Testis (tissue), 2 donors: ENCODE measurements around the gene RABGAP1L.
"Not testable (repeated sequence)": the region's sequence is repeated elsewhere in the genome, so short reads cannot be mapped to it uniquely, and the experiment has no call there.

Experiments used
- CTCF ChIP-seq, 3 experiments: fragments of 450-650 bp in 2 of 3; fragments of 200-600 bp in 1 of 3; sonication (generic) in 1 of 3; IDR thresholded peaks; one replicate each; pipeline ENCODE4 v1.5.1; 2016 to 2019; ENCODE audit warnings: antibody characterized with exemption in 3 of 3, mild to moderate bottlenecking in 2 of 3, moderate library complexity in 1 of 3
- POLR2A ChIP-seq: fragments of 450-650 bp; IDR thresholded peaks from one replicate; pipeline ENCODE4 v1.6.1; 2017; ENCODE audit warnings: antibody characterized with exemption, mild to moderate bottlenecking, moderate library complexity

GRCh38 chr1:174516755-174517154 is 357.4 kb downstream of the RABGAP1L start:
- TF ChIP-seq CTCF (IDR thresholded peaks at IDR 0.05); POLR2A: not testable (repeated sequence)
